Body of pancreas (tissue), 4 donors: Measurements from ENCODE around the gene ANTXR1. TPM values are rescaled to one million over a fixed set of nuclear protein-coding genes. Genes with fewer than 3 reads are reported as not detected.
A peak's percentile ranks its signal among the peaks of the same experiment; 100 is the strongest.

Source experiments
- ATAC-seq: fragments of 150-250 bp; one replicate; pipeline ENCODE4 v1.9.1; 2016
- DNase-seq, 4 donors: peaks; one replicate each; pipeline ENCODE4 v3.0.0-alpha.2; 2019
- H3K27ac ChIP-seq, 4 donors: fragments of 200-600 bp; sonication (generic); 1 replicate in 3 of 4; 2 replicates in 1 of 4; pipeline versions ENCODE4 v1.5.1 to v1.6.1; 2016 to 2019; ENCODE audit warnings: mild to moderate bottlenecking in 1 of 4, mixed read lengths in 1 of 4, moderate library complexity in 1 of 4
- H3K27me3 ChIP-seq, 2 donors: fragments of 200-600 bp; sonication (generic); one replicate each; pipeline ENCODE4 v1.6.0; 2016; ENCODE audit warnings: mild to moderate bottlenecking in 1 of 2
- H3K36me3 ChIP-seq, 2 donors: fragments of 200-600 bp; sonication (generic); replicated peaks in 1 of 2; 2 replicates each; pipeline ENCODE4 v1.5.1; 2016; ENCODE audit warnings: low read depth in 2 of 2; ENCODE audit not compliant: insufficient read depth in 1 of 2
- H3K4me1 ChIP-seq: fragments of 200-600 bp; sonication (generic); one replicate; pipeline ENCODE4 v1.6.0; 2016
- H3K4me3 ChIP-seq, 2 donors: fragments of 200-600 bp; sonication (generic); 1 replicate in 1 of 2; 2 replicates in 1 of 2; pipeline ENCODE4 v1.5.1; 2016 to 2019
- H3K9me3 ChIP-seq, 3 donors: fragments of 200-600 bp; sonication (generic); 1 replicate in 2 of 3; 2 replicates in 1 of 3; pipeline ENCODE4 v1.5.1; 2016
- CTCF ChIP-seq, 7 experiments: fragments of 450-650 bp in 4 of 7; fragments of 200-600 bp in 3 of 7; sonication (generic) in 3 of 7; IDR thresholded peaks; one replicate each; pipeline ENCODE4 v1.5.1; 2016 to 2019; ENCODE audit warnings: antibody characterized with exemption in 7 of 7
- POLR2A ChIP-seq, 3 donors: fragments of 450-650 bp; IDR thresholded peaks; one replicate each; pipeline ENCODE4 v1.6.1; 2016; ENCODE audit warnings: antibody characterized with exemption in 3 of 3, mild to moderate bottlenecking in 2 of 3
- WGBS, 2 donors: methylation state at CpG; one replicate each; pipeline ENCODE4 v1.1.5; 2017; 5-methylcytosine and 5-hydroxymethylcytosine counted together
- intact Hi-C: fragments of 100-400 bp; cut with DNase I; formaldehyde crosslinking; loops from one replicate; pipeline ENCODE4 v1.15.1; 2023
- total RNA-seq, 2 donors: library from RNA; depleted of rRNA; stranded (reverse); fragments of >200 nt; gene quantifications; one replicate each; pipeline ENCODE4 v1.1.0, GENCODE V29; 2016

ANTXR1 gene
- total RNA-seq, 2 donors from 2014 or later: 9.3 to 11.2 TPM

GRCh38 chr2:69134306-69134945, 121.4 kb downstream of the ANTXR1 start:
- Histone ChIP-seq H3K4me3 (no peak overlapping the region), H3K27ac (no peak overlapping the region), H3K27me3 (no peaks in the 10 kb centered on the region), H3K9me3 (no peaks in the 10 kb centered on the region), H3K4me1 (no peaks in the 10 kb centered on the region), H3K36me3 (no peaks in the 10 kb centered on the region)
- no peak for TF ChIP-seq CTCF (IDR thresholded peaks at IDR 0.05)
- TF ChIP-seq POLR2A (IDR thresholded peaks at IDR 0.05): no peak
- intact Hi-C loops: no loop called here
- DNase-seq: no peak
- ATAC-seq: no peak
- WGBS, 2 donors: 33 to 62% methylated on average over 3 of the region's 3 CpGs

- H3K9me3 ChIP-seq: no peaks in the 10 kb centered on the region
- H3K4me3 ChIP-seq: no peak overlapping the region
- no peaks in the 10 kb centered on the region for H3K36me3 ChIP-seq
- H3K4me1 ChIP-seq: no peaks in the 10 kb centered on the region
- no peak overlapping the region for H3K27ac ChIP-seq
- no peak for TF ChIP-seq CTCF (IDR thresholded peaks at IDR 0.05)
- no peak for TF ChIP-seq POLR2A (IDR thresholded peaks at IDR 0.05)
- 60 to 64% methylated on average over 5 of the region's 5 CpGs for WGBS, 2 donors
- intact Hi-C loops: no loop called here
- DNase-seq (no peak), ATAC-seq (no peak)
- H3K27me3 ChIP-seq: no peaks in the 10 kb centered on the region
These were observed 125.3 kb downstream of the ANTXR1 start for GRCh38 chr2:69138247-69138772.

- no peak for TF ChIP-seq POLR2A (IDR thresholded peaks at IDR 0.05)
- no peak for TF ChIP-seq CTCF (IDR thresholded peaks at IDR 0.05)
- WGBS, 2 donors: 84 to 91% methylated on average over 1 of the region's 1 CpG
- intact Hi-C loops: no loop called here
- DNase-seq: peak in 1 of 4 donors; percentile 4
- no peaks in the 10 kb centered on the region for H3K36me3 ChIP-seq
- H3K27me3 ChIP-seq: no peaks in the 10 kb centered on the region
- H3K27ac ChIP-seq: no peak overlapping the region
- H3K4me3 ChIP-seq: no peak overlapping the region
- no peak for ATAC-seq
- H3K9me3 ChIP-seq: no peaks in the 10 kb centered on the region
- H3K4me1 ChIP-seq: no peaks in the 10 kb centered on the region
These were observed 125.9 kb downstream of the ANTXR1 start for GRCh38 chr2:69138793-69139459.

GRCh38 chr2:69139778-69140670, 127.0 kb downstream of the ANTXR1 start:
- no peaks in the 10 kb centered on the region for H3K27me3 ChIP-seq
- intact Hi-C loops: no loop called here
- no peak overlapping the region for H3K4me3 ChIP-seq
- ATAC-seq (no peak), DNase-seq (no peak)
- H3K36me3 ChIP-seq: no peaks in the 10 kb centered on the region
- no peak overlapping the region for H3K27ac ChIP-seq
- H3K4me1 ChIP-seq: no peaks in the 10 kb centered on the region
- no peaks in the 10 kb centered on the region for H3K9me3 ChIP-seq
- 62 to 77% methylated on average over 5 of the region's 5 CpGs for WGBS, 2 donors
- TF ChIP-seq CTCF (IDR thresholded peaks at IDR 0.05): no peak
- no peak for TF ChIP-seq POLR2A (IDR thresholded peaks at IDR 0.05)
